Measurements from ENCODE around the gene XCL2.
"Not testable (repeated sequence)": the region's sequence is repeated elsewhere in the genome, so short reads cannot be mapped to it uniquely, and the experiment has no call there.

DNA sequence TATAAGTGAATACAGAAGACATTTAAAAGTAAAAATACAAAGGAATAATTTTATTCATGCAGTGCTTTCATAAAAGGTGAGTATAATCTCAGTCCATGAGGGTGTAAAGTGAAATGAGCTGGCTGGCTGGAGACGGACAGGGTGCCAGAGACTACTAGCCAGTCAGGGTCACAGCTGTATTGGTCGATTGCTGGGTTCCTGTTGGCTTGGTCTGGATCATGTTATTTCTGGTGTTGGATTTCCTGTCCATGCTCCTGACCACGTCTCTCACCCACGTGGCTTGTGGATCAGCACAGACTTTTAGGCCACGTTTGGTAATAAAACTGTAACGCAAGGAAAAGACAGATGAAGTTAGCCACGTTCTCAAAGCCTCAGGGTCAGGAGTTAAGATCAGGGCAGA lies 3.0 kb downstream of the XCL2 start:
- TF ChIP-seq, protein P1, sequence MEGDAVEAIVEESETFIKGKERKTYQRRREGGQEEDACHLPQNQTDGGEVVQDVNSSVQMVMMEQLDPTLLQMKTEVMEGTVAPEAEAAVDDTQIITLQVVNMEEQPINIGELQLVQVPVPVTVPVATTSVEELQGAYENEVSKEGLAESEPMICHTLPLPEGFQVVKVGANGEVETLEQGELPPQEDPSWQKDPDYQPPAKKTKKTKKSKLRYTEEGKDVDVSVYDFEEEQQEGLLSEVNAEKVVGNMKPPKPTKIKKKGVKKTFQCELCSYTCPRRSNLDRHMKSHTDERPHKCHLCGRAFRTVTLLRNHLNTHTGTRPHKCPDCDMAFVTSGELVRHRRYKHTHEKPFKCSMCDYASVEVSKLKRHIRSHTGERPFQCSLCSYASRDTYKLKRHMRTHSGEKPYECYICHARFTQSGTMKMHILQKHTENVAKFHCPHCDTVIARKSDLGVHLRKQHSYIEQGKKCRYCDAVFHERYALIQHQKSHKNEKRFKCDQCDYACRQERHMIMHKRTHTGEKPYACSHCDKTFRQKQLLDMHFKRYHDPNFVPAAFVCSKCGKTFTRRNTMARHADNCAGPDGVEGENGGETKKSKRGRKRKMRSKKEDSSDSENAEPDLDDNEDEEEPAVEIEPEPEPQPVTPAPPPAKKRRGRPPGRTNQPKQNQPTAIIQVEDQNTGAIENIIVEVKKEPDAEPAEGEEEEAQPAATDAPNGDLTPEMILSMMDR (IDR thresholded peaks at IDR 0.05), result not testable (repeated sequence)
- not testable (repeated sequence) for TF ChIP-seq ZFX (IDR thresholded peaks at IDR 0.05; ENCODE audit: borderline replicate concordance)

Measured in 22Rv1 (cell line).